Measurements from ENCODE around the gene POLDIP3. TPM values are rescaled to one million over a fixed set of nuclear protein-coding genes. Genes with fewer than 3 reads are reported as not detected.

Gene POLDIP3
- total RNA-seq, 4 donors from 2014 or later: 25.0 to 44.9 (median 30.7) TPM

- no peak for ATAC-seq (ENCODE audit: low FRiP score)
- no peak for DNase-seq (ENCODE audit: low spot score)
- TF ChIP-seq CTCF (IDR thresholded peaks at IDR 0.05): no peak
Measured at GRCh38 chr22:42651134-42651533, 36.5 kb upstream of the POLDIP3 start.

- DNase-seq (ENCODE audit: low spot score) (peak; percentile 46), ATAC-seq (ENCODE audit: low FRiP score) (peak; percentile 70)
- no peak for TF ChIP-seq CTCF (IDR thresholded peaks at IDR 0.05)
Measured at GRCh38 chr22:42649246-42650099, 34.8 kb upstream of the POLDIP3 start, which contains the start of gene CYB5R3. Gene CYB5R3 (minus strand): TSS chr22:42649392. CDS start chr22:42649315, 77 bp downstream.

- ATAC-seq (ENCODE audit: low FRiP score) (peak; percentile 43), DNase-seq (ENCODE audit: low spot score) (no peak)
- TF ChIP-seq CTCF (IDR thresholded peaks at IDR 0.05): no peak
Measured at GRCh38 chr22:42648368-42649245, 33.9 kb upstream of the POLDIP3 start.

- ATAC-seq (ENCODE audit: low FRiP score): no peak
- no peak for DNase-seq (ENCODE audit: low spot score)
- TF ChIP-seq CTCF (IDR thresholded peaks at IDR 0.05): no peak
Measured at GRCh38 chr22:42648017-42648367, 33.3 kb upstream of the POLDIP3 start.

GRCh38 chr22:42646569-42647525 lies 32.2 kb upstream of the POLDIP3 start:
- DNase-seq (ENCODE audit: low spot score) (no peak), ATAC-seq (ENCODE audit: low FRiP score) (peak; percentile 24)
- no peak for TF ChIP-seq CTCF (IDR thresholded peaks at IDR 0.05)

GRCh38 chr22:42645938-42646568 lies 31.4 kb upstream of the POLDIP3 start:
- DNase-seq (ENCODE audit: low spot score) (no peak), ATAC-seq (ENCODE audit: low FRiP score) (no peak)
- TF ChIP-seq CTCF (IDR thresholded peaks at IDR 0.05): no peak
